Stomach smooth muscle (tissue), 2 donors: ENCODE data around the gene PPP2R5C.
"Not testable (repeated sequence)": the region's sequence is repeated elsewhere in the genome, so short reads cannot be mapped to it uniquely, and the experiment has no call there.

Experiments
- H3K27ac ChIP-seq: one replicate; pipeline ENCODE4 v1.7.0; 2013; ENCODE audit warnings: mild to moderate bottlenecking, low read length, inconsistent platforms
- H3K27me3 ChIP-seq, 2 donors: one replicate each; pipeline ENCODE4 v1.7.0; 2013; ENCODE audit warnings: low read length in 2 of 2; ENCODE audit not compliant: insufficient read depth in 2 of 2, control insufficient read depth in 1 of 2
- H3K36me3 ChIP-seq, 2 donors: one replicate each; pipeline ENCODE4 v1.7.0; 2013; ENCODE audit warnings: low read length in 2 of 2; ENCODE audit not compliant: control insufficient read depth in 2 of 2, insufficient read depth in 2 of 2
- H3K4me1 ChIP-seq: one replicate; pipeline ENCODE4 v1.7.0; 2013; ENCODE audit warnings: low read length; ENCODE audit not compliant: control insufficient read depth, insufficient read depth
- H3K4me3 ChIP-seq, 2 donors: one replicate each; pipeline ENCODE4 v1.7.0; 2013; ENCODE audit warnings: low read length in 2 of 2
- H3K9ac ChIP-seq, 2 donors: one replicate each; pipeline ENCODE4 v1.7.0; 2013; ENCODE audit warnings: low read length in 2 of 2, mild to moderate bottlenecking in 1 of 2
- H3K9me3 ChIP-seq, 2 donors: one replicate each; pipeline ENCODE4 v1.7.0; 2013; ENCODE audit warnings: low read length in 2 of 2; ENCODE audit not compliant: control insufficient read depth in 2 of 2
- donor health status: healthy.
- donor health status: Pancreatic carcinoma.

PPP2R5C gene

DNA sequence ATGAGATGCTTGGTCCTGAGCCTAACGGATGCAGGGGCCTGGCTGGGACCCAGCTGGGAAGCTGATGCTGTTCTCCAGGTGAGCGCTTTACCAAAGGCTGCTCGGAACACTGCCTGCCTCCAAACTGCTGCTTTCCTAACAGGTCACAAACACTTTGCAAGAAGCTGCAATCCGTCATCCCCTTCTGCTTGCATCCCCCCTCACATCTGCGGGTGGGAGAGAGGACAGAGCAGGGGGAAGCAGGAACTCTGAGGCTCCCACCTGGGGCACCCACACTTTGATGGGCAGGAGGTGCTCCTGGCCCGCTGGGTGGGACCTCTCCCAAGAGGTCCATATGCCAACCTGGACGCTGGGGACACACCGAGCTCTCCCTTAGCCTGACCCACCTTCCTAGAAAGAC lies 24.9 kb upstream of the PPP2R5C start:
- Histone ChIP-seq H3K4me3 (no peak overlapping the region), H3K36me3 (no peaks in the 10 kb centered on the region), H3K9me3 (peaks cover 0 to 4% of the 10 kb centered on the region in 2 donors), H3K27me3 (peaks cover 0 to 8% of the 10 kb centered on the region in 2 donors), H3K9ac (no peak overlapping the region), H3K27ac (no peak overlapping the region), H3K4me1 (no peaks in the 10 kb centered on the region)

DNA sequence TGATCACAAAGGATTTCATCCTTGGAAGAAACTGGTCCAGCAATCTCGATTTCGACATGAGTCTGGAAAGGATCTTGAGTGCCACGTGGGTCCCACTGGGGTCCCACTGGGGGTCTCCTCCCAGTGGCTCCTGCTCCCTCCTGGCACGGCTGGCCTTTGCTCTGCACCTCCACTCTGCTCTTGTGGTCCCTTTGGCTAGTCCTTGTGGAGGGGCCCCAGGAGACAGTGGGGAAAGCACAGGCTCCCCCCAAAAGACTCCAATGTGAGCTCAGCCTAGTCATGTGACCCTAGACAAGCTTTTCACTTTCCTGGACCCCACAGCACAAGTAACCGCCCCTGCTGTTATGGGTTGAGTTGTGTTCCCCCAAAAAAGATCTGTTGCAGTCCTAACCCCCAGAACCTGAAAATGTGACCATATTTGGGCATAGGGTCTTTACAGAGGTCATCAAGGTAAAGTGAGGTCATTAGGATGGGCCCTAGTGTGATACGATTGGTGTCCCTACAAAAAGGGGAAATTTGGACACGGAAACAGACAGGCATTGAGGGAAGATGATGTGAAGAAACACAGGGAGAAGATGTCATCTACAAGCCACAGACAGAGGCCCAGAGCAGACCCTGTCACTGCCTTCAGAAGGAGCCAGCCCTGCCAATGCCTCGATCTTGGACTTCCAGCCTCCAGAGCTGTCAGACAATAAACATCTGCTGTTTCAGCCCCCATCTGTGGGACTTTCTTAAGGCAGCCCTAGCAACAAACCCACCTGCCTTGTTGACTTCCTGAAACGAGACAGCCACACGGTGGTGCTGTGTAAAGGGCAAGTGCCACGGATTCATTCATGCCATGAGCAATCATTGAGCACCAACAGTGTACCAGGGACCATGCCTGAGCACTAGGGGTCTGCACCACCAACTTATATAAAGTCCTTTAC lies 23.8 kb upstream of the PPP2R5C start:
- Histone ChIP-seq H3K36me3 (no peaks in the 10 kb centered on the region), H3K27me3 (peaks cover under 1 to 8% of the 10 kb centered on the region in 2 donors), H3K4me3 (no peak overlapping the region), H3K27ac (no peak overlapping the region), H3K9me3 (peaks cover 0 to 4% of the 10 kb centered on the region in 2 donors), H3K4me1 (no peaks in the 10 kb centered on the region), H3K9ac (no peak overlapping the region)

DNA sequence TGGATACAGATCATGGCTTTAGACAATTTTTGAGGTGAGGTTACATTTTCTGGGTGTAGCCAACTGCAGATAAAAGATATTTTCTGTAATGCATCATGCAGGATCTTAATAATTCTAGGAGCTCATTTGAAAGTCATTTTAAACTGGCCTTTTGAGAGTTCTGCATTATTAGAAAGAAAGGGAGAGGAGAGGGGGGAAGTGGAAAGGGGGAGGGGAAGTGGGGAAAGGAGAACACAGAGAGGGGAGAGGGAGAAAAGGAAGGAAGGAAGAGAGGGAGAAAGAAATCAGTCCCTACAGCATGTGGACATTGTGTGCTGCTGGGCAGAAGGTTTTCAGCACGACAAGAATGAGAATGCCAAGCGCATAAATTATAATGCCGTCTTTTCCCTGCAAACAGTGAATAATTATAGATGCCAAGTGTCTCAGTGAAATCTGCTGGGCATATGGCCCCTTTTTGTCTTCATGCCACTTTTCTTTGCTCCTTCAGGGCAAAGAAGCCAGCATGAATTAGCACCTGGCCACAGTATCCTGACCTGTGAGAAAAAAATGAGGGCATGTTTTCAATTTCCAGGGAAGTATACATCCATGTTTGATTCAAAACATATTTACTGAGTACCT lies 22.7 kb upstream of the PPP2R5C start:
- H3K27ac ChIP-seq, result no peak overlapping the region
- no peak overlapping the region for H3K4me3 ChIP-seq
- H3K36me3 ChIP-seq, result no peaks in the 10 kb centered on the region
- peaks cover 3 to 8% of the 10 kb centered on the region in 2 donors for H3K27me3 ChIP-seq
- no peaks in the 10 kb centered on the region for H3K9me3 ChIP-seq
- no peaks in the 10 kb centered on the region for H3K4me1 ChIP-seq
- no peak overlapping the region for H3K9ac ChIP-seq

DNA sequence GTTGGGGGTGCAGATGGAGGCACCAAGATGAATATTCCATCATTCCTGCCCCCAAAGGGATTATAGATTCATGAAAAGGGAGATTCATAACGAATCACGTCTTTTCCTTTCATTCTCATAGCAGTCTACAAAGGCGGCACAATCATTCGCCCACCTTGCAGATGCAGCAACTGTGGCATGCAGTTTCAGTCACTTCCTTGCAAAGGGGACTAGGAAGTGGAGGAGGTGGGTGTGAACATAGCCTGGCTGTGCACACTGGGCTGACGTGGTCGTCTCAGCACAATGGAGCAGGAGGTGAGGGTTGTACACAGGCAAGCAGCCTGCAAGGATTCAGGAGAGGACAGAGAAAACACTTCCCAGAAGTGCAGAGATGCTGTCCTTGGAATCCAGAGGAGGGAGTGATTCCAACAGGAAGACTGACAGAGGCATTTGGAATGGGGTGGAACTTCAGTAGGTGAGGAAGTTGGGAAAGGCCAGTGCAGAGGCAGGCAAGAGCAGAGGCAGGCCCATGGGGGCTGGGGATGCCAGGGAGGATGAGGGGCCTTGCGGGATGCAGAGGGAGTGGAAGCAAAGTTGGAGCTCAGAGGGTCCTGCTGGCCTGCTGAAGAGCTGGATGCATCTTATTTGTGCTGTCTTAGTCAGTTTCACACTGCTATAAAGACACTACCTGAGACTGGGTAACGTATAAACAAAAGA lies 21.9 kb upstream of the PPP2R5C start:
- Histone ChIP-seq H3K9ac (no peak overlapping the region), H3K9me3 (no peaks in the 10 kb centered on the region), H3K4me3 (no peak overlapping the region), H3K27ac (no peak overlapping the region), H3K27me3 (peaks cover 3 to 8% of the 10 kb centered on the region in 2 donors), H3K4me1 (no peaks in the 10 kb centered on the region), H3K36me3 (no peaks in the 10 kb centered on the region)

DNA sequence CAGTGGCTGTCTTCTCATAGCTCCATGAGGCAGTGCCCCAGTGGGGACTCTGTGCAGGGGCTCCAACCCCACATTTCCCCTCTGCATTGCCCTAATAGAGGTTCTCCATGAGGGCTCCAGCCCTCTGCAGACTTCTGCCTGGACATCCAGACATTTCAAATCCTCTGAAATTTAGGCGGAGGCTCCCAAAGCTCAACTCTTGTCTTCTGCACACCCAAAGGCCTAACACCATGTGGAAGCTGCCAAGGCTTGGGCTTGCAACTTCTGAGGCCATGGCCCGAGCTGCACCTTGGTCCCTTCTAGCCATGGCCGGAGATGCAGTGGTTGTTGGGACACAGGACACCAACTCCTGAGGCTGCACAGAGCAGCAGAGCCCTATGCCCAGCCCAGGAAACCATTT lies 20.5 kb upstream of the PPP2R5C start:
- Histone ChIP-seq H3K9ac (no peak overlapping the region), H3K27ac (no peak overlapping the region), H3K4me1 (no peaks in the 10 kb centered on the region), H3K36me3 (no peaks in the 10 kb centered on the region), H3K27me3 (peaks cover 3 to 8% of the 10 kb centered on the region in 2 donors), H3K4me3 (no peak overlapping the region), H3K9me3 (no peaks in the 10 kb centered on the region)

DNA sequence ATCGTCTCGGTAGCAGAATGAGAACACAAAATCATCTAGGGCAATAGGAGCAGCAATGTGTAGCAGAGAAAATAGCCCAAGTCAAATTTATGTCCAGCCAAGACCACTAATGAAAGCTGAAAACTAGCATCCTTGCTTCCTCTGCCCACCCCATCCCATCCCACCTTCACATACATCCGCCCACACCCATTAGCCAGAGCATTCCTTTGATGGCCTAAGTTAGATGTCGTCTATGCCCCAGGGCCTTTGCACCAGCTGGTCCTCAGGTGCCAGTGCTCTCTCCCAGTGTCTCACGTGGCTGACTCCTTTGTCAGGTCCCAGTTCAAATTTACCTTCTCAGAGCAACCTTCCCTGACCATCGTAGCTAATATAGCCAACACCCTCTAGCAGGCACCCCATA lies 17.8 kb upstream of the PPP2R5C start:
- H3K4me1 ChIP-seq, result no peaks in the 10 kb centered on the region
- H3K9me3 ChIP-seq, result no peaks in the 10 kb centered on the region
- H3K4me3 ChIP-seq, result no peak overlapping the region
- H3K36me3 ChIP-seq, result no peaks in the 10 kb centered on the region
- H3K9ac ChIP-seq, result no peak overlapping the region
- peaks cover 0 to 3% of the 10 kb centered on the region in 2 donors for H3K27me3 ChIP-seq
- no peak overlapping the region for H3K27ac ChIP-seq

DNA sequence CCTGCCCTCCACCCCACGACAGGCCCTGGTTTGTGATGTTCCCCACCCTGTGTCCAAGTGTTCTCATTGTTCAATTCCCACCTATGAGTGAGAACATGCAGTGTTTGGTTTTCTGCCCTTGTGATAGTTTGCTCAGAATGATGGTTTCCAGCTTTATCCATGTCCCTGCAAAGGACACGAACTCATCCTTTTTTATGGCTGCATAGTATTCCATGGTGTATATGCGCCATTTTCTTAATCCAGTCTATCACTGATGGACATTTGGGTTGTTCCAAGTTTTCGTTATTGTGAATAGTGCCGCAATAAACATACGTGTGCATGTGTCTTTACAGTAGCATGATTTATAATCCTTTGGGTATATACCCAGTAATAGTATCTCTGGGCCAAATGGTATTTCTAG lies 17.1 kb upstream of the PPP2R5C start:
- H3K36me3 ChIP-seq, H3K4me1 ChIP-seq, H3K9me3 ChIP-seq, H3K4me3 ChIP-seq, H3K27ac ChIP-seq, H3K9ac ChIP-seq, H3K27me3 ChIP-seq: not testable (repeated sequence)

DNA sequence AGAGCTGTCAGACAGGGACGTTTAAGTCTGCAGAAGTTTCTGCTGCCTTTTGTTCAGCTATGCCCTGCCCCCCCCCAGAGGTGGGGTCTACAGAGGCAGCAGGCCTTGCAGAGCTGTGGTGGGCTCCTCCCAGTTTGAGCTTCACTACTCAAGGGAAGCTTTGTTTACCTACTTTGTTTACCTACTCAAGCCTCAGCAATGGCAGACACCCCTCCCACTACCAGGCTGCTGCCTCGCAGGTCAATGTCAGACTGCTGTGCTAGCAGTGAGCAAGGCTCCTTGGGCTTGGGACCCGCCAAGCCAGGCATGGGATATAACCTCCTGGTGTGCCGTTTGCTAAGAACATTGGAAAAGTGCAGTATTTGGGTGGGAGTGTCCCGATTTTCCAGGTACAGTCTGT lies 11.8 kb upstream of the PPP2R5C start:
- not testable (repeated sequence) for H3K27ac ChIP-seq, H3K4me3 ChIP-seq, H3K27me3 ChIP-seq, H3K9ac ChIP-seq, H3K4me1 ChIP-seq, H3K36me3 ChIP-seq, H3K9me3 ChIP-seq

DNA sequence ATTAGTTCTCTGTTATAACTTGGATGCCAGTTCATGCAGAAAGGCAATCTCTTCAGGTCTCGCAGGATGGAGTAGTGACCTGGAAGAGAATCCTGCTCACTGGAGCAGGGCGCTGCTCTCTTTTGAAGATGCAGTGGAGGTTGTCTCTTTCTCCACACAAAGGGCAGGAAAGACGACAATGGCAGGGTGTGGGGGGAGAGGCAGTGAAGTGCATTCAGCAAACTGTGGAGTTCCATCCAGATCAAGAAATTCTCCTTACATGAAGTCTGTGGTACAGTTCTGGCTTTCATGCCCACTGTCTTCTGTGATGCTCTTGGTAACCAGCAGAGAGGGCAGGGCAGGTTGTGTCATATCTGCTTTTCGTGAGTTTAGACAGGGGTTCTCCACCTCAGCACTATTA lies 6.6 kb upstream of the PPP2R5C start:
- Histone ChIP-seq H3K4me3 (no peak overlapping the region), H3K4me1 (peaks cover under 1% of the 10 kb centered on the region), H3K27me3 (no peaks in the 10 kb centered on the region), H3K36me3 (no peaks in the 10 kb centered on the region), H3K27ac (no peak overlapping the region), H3K9ac (no peak overlapping the region), H3K9me3 (peaks cover 0 to 2% of the 10 kb centered on the region in 2 donors)

DNA sequence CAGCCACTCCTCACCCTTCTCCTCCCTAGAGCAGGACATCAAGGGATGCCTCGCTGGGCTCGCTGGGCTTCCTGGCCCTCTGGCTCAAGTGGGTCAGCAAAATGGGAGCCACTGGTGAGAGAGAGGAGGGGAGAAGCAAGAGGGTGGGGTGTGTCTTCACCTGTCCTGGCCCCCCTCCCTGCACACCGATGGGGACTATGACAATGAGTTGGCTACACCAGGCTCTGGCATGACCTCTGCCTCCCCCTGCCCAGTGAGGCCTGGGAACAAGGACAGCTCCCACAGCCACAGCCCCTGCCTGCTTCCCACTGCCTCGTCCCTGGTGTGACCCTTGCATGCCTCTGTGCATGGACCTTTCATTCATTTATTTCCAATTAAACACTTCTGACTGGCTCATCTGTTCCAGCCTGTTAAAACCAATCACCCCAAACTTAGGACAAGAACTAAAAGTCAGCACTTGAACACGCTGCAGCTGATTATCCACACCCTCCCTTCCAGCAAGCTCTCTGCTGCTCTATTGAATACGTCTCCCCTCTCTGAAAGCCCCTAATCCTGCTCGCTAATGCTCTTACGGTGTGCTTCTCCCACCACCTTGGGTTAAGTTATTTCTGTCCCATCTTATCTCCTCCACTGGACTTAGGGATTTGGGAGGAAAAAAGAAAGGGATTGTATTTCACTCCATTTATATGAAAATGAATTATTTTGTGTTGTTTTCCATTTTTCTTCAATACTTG lies 5.8 kb upstream of the PPP2R5C start:
- Histone ChIP-seq H3K9me3 (peaks cover 0 to 2% of the 10 kb centered on the region in 2 donors), H3K4me1 (peaks cover 5% of the 10 kb centered on the region), H3K4me3 (no peak overlapping the region), H3K9ac (no peak overlapping the region), H3K36me3 (no peaks in the 10 kb centered on the region), H3K27ac (no peak overlapping the region), H3K27me3 (no peaks in the 10 kb centered on the region)
